ENCODE data around the gene GRIK4.
"Not testable (repeated sequence)": the region's sequence is repeated elsewhere in the genome, so short reads cannot be mapped to it uniquely, and the experiment has no call there.

Gene GRIK4

GRCh38 chr11:120577624-120578363, 66.2 kb downstream of the GRIK4 start:
- no peak for DNase-seq

GRCh38 chr11:120578596-120579154, 67.1 kb downstream of the GRIK4 start:
- DNase-seq = no peak

- no peak for DNase-seq
These were observed 68.1 kb downstream of the GRIK4 start for GRCh38 chr11:120579611-120580031.

- DNase-seq = peak; percentile 32
These were observed 69.8 kb downstream of the GRIK4 start for GRCh38 chr11:120581313-120581712.

- not testable (repeated sequence) for DNase-seq
These were observed 71.0 kb downstream of the GRIK4 start for GRCh38 chr11:120582535-120582934.

GRCh38 chr11:120586072-120586471, 74.5 kb downstream of the GRIK4 start:
- DNase-seq = no peak

- DNase-seq = no peak
These were observed 75.2 kb downstream of the GRIK4 start for GRCh38 chr11:120586728-120587127.

GRCh38 chr11:120587299-120587698, 75.8 kb downstream of the GRIK4 start:
- DNase-seq = no peak

- DNase-seq = no peak
These were observed 77.8 kb downstream of the GRIK4 start for GRCh38 chr11:120589376-120589775.

GRCh38 chr11:120590472-120590871, 78.9 kb downstream of the GRIK4 start:
- DNase-seq = peak; percentile 27

GRCh38 chr11:120594746-120595145, 83.2 kb downstream of the GRIK4 start:
- no peak for DNase-seq

- no peak for DNase-seq
These were observed 84.0 kb downstream of the GRIK4 start for GRCh38 chr11:120595557-120595956.

- DNase-seq = no peak
These were observed 86.0 kb downstream of the GRIK4 start for GRCh38 chr11:120597250-120598215.

GRCh38 chr11:120598517-120599257, 87.1 kb downstream of the GRIK4 start:
- peak; percentile 90 for DNase-seq

- no peak for DNase-seq
These were observed 88.4 kb downstream of the GRIK4 start for GRCh38 chr11:120599816-120600420.

GRCh38 chr11:120601536-120601935, 90.0 kb downstream of the GRIK4 start:
- DNase-seq = no peak

- no peak for DNase-seq
These were observed 91.5 kb downstream of the GRIK4 start for GRCh38 chr11:120603071-120603470.

GRCh38 chr11:120605469-120605868, 93.9 kb downstream of the GRIK4 start:
- DNase-seq = no peak

GRCh38 chr11:120606211-120607010, 94.9 kb downstream of the GRIK4 start:
- DNase-seq = no peak

GRCh38 chr11:120608061-120608460, 96.5 kb downstream of the GRIK4 start:
- no peak for DNase-seq

GRCh38 chr11:120608760-120609211, 97.2 kb downstream of the GRIK4 start:
- no peak for DNase-seq

All from hematopoietic multipotent progenitor cell treated with erythropoietin and hydrocortisone succinate and interleukin-3 and kit ligand, for 4 days (in vitro differentiated cells).